CD4-positive, alpha-beta T cell treated with Interleukin-17A for 4 hours (primary cell): ENCODE results near the gene NUDT14.
A peak's percentile ranks its signal among the peaks of the same experiment; 100 is the strongest.

ENCODE experiments used
- DNase-seq: peaks from one replicate; pipeline ENCODE4 v3.0.0-alpha.2; 2020; ENCODE audit warnings: mixed read lengths

The NUDT14 gene

GRCh38 chr14:105196265-105196960, 15.3 kb upstream of the NUDT14 start:
- no peak for DNase-seq

DNA sequence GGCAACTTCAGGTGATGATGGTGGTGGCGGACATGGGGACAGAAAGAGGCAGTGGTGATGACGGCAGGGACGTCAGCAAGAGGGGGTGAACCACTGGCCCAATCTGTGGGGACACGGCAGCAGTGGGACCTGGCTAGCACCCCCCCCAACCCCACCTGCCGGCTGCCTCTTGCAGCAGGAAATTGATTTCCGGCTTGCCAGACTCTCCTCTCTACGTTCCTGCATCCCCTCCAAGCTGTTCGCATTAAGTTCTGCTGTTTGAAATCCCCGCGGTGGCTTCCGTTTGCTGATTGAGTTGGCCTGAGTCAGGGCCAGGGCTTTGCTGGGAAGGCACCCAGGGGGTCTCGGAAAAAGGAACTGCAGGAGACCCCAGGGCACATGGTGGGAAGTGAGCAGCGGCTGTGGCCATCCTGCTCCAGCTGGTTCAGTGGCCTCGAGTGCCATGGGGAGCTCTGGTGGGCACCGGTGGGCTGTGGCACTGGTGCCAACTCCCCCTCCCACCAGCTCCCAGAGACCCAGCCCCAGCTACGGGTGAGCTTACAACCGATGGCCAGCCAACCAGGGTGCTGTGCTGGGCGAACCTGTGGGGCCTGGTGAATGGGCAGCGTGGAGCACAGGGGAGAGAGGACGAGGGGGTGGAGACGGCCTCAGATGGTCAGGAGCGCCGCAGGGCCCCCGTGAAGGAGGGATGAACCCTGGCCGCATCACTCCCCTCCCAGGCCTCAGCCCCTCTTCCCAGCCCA, 14.6 kb upstream of the NUDT14 start:
- peak; percentile 56 for DNase-seq

- no peak for DNase-seq
Measured at GRCh38 chr14:105195051-105195450, 13.9 kb upstream of the NUDT14 start.

DNA sequence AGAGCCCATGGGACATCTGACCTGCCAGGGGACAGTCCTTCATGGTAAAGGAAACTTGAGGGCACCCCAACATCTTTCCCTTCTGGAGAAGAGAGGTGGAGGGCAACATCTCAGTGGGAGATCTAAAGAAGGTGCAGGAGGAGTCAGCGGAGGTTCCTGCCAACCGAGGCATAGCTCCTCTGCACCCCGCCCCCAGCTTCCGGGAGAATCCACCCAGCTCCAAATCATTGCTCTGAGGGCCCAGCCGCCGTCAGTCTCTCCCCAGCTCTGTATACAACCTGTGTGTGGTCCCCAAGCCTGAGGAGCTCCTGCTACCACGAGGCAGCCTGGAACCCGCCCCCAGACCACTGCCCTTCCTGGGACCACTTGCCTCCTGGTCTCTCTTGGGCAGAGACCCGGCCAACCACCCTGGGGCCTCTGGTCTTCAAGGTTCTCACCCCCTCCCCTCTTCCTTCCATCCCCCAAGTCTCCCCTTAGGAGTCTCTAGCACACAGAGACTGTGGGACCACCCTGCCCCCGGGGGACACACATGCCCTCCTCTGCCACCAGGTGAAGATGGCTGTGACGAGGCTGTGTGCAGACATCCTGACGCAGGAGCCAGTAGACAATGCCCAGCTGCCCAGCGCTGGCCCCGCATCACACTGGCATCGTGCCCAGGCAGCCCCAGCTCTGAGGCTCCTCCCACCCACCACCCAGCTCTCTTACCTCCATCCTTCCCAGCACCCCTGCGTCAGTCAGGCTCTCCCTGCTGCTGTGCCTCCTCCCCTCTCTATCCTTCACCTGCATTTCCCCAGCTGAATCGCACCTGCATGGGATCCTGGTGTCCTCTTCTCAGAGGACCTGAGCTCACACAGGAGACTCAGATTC, 13.0 kb upstream of the NUDT14 start:
- DNase-seq: peak; percentile 64

- DNase-seq: peak; percentile 52
Measured at GRCh38 chr14:105192866-105193731, 12.0 kb upstream of the NUDT14 start.

- peak; percentile 47 for DNase-seq
Measured at GRCh38 chr14:105187935-105188524, 6.9 kb upstream of the NUDT14 start.

DNA sequence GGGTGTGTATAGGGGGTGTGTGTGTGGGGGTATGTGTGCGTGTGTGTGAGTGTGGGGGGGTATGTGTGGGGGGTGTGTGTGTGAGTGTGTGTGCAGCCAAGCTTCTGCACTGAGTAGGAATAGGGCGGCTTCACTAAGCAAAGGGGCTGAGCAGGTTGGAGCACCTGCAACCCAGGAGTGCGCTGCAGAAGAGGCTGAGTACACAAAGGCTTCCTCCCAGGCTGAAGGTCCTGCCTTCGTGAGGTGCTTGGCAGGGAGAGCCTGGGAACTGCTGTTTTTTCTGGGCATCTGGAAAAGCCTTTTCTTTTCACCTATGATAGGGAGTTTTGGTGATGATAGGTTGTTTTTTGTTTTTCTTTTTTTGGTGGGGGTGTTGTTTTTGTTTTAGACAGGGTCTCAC, 6.0 kb upstream of the NUDT14 start:
- no peak for DNase-seq

DNA sequence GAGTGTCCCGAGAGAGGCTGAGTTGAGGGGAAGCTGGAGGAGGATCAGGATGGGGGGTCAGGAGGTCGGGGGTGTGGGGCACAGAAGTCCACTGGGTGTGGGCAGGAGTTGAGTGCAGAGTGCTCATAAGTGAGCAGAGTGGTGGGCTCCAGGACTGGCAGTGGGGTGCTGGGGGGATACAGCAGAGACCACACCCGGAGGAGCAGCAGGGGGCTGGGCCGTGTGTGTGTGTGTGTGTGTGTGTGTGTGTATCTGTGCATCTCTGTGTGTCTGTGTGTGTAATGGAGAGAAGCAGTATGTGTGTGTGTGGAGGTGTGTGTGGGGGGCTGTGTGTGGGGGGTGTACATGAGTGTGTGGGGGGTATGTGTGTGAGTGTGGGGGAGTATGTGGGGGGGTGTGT, 4.9 kb upstream of the NUDT14 start:
- no peak for DNase-seq

- no peak for DNase-seq
Measured at GRCh38 chr14:105185001-105185400, 3.9 kb upstream of the NUDT14 start.

GRCh38 chr14:105184461-105184860, 3.3 kb upstream of the NUDT14 start:
- no peak for DNase-seq

DNA sequence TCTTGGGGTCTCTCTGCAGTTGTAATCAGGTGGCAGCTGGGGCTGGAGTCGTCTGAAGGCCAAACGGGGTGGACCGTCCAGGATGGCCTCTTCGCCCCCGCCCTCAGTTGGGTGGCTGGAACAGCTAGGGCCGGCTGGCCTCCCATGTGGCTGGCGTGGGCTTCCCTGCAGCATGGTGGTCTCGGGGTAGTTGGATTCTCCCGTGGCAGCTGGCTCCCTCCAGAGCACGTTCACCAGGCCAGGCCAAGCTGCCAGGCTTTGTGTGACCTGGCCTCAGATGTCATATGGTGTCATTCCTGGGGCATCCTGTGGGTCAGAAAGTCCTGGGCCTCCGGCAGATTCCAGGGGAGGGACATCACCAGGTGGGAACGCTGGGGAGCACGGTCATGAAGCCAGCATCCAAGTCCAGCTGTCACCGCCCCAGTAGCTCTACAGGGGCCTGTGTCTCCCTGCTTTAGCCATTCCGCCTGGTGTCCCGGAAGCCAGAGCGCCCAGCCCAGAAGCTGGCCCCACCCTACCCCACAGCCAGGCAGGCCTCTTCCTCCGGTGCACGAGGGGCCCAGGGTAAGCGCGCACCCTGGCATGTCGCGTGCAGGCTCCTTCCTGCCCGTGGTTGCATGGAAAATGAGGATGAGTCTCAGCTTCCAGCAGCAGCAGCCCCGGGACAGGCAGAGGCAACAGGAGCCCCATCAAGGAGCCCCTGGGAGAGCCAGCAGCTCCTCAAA, 1.3 kb upstream of the NUDT14 start:
- DNase-seq: peak; percentile 42

DNA sequence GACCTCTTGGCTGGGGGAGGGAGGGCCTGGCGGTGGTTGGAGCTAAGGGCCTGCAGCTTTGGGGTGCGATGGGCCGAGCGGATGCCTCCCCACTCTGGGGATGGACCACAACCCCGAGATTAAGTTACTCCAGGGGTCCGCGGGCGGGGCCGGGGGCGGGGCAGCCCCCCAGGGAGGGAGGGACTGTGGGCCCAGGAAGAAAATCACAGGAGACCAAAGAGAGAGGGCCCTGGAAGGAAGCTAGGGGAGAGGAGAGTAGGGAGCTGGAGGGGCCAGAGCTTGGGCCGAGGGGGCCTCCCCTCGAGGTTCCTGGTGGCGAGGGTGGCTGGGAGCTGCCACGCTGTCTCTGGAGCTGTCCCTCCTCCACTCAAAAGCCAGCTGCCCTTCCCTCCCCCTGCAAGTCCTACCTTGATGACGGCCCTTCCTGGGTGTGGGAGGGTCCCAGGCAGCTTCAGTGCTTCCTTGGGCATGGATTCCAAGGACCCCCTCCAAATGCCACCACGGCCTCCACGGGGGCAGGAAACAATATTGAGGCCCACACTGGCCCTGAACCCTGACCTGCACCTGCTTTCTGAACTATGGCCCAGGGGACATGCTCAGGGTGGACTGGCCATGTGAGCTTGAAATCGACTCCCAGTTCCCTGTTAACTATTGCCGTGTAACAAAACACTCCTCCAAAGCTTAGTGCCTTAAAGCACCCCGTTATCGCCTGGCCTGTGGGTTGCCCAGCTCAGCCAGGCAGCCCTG, 610 bp upstream of the NUDT14 start:
- no peak for DNase-seq

- no peak for DNase-seq
Measured at GRCh38 chr14:105179191-105179590, 1.9 kb downstream of the NUDT14 start.

- DNase-seq: no peak
Measured at GRCh38 chr14:105178868-105179140, 2.3 kb downstream of the NUDT14 start.

DNA sequence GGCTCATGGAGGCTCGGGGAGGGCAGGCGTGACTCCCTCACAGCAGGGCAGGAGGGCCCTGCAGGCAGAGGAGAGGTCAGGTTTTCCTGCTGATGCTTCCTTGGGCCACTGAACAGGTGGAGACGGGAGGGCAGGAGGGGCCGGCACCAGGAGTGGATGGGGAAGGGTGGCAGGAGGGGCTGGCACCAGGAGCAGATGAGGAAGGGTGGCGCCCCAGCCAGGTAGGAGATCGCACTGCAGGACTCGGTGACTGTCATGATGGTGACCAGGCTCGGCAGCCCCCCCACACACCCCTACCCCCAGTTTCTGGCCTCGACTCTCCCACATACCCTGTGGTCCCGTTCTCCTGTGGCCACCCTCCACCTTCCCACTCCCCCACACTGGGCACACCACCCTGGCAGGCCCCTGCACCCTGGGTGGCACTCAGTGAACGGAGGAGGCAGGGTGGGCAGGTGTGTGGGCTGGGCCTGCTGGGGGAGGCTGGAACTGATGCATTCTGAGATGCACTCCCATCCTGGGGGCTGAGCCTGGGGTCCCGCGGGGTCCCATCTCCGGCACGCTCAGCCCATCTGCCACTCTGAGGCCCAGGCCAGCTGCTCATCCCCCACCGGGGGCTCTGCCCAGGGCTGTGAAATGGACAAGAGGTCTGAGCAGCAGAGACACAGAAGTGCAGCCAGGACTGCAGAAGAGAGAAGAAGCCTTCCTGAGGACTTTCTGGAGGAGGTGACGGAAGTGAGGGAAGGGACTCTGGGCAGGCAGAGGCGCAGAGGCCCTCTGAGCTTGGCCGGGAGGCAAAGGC, 2.8 kb downstream of the NUDT14 start:
- DNase-seq: no peak

DNA sequence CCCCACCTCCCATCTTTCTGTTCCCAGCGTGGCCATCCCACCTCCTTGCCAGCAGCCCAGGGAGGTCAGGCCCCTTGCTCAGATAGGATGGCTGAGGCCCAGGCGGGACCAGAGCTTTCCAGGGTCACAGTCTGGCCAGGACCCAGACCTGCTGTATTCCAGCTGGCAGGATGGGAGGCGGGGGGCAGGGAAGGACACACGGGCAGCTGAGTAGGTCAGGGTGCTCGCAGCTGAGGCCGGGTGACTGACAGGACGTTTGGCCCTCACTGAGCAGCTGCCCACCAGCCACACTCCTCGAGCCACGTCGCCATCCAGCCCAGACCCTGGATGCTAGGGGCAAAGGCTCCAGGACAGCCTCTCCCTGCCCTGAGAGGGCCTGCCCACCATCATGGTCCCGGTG, 4.0 kb downstream of the NUDT14 start:
- DNase-seq: no peak

DNA sequence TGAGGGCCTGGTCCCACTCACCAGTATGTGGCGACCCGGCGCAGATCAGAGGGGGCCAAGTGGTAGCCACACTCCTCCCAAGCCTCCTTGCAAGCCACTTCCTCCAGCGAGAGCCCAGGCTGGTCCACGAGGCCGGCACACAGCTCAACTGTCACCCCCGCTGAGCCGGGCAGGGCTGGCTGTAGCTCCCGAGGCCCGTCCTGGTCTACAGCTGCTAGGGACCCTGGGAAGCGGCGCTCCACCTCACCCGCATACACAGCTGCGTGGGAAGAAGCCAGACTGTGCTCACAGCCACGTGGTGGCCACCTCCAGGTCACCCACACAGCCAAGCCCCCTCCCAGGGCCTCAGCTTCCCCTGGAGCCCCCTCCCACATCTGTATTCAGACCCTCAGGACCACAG, 4.6 kb downstream of the NUDT14 start:
- no peak for DNase-seq

- DNase-seq: peak; percentile 58
Measured at GRCh38 chr14:105173901-105174894, 6.9 kb downstream of the NUDT14 start.

GRCh38 chr14:105173145-105173544, 8.0 kb downstream of the NUDT14 start:
- DNase-seq: no peak
